GM21447 (cell line): ENCODE measurements around the gene FHL3.
A peak's percentile ranks its signal among the peaks of the same experiment; 100 is the strongest.

Experiments
- ATAC-seq: cut with Tn5 transposase; IDR thresholded peaks from one replicate; pipeline ENCODE4 v1.9.1; 2021; ENCODE audit not compliant: unreplicated experiment

Gene FHL3

DNA sequence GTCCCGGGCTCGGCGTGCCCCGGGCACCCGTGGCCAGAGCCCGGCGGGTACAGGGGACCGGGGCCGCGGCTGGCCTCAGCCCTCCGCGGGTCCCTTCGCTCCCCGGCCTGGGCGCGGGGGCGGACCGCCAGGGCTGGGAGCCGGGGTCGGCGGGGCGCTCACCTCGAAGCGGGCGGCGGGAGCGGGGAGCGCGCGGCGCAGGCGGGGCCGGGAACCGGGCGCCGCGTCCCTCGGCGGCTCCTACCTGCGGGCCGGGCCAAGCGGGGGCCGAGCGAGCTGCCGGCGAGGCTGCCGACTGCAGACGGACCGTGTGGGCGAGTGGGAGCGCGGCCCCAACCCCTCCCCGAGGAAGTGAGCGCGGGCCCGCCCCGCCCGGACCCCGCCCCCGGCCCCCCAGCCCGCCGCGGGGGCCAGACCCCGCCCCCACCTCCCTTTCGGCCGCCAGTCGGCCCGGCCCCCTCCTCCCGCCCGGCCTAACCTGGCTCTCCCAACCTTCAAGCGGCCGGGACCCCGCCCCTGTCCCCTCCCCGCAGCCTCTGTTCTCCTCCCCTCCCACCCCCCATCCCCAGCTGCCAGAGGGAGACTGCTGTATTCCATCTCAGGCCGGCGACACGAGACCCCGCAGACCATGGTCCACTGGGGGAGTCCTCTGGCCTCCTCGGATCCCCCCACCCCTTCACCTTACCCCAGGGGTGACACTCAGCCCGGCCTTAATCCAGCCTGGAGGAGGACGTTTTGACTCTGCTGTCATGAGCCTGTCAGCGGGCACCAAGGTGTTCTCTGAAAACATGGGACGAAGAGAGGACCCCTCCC lies at the start of gene FHL3:
Gene FHL3 (minus strand): TSS at position 320 of the 813 bp plus-strand sequence. CDS start 6,102 bp downstream, outside the sequence.
- ATAC-seq, result no peak

DNA sequence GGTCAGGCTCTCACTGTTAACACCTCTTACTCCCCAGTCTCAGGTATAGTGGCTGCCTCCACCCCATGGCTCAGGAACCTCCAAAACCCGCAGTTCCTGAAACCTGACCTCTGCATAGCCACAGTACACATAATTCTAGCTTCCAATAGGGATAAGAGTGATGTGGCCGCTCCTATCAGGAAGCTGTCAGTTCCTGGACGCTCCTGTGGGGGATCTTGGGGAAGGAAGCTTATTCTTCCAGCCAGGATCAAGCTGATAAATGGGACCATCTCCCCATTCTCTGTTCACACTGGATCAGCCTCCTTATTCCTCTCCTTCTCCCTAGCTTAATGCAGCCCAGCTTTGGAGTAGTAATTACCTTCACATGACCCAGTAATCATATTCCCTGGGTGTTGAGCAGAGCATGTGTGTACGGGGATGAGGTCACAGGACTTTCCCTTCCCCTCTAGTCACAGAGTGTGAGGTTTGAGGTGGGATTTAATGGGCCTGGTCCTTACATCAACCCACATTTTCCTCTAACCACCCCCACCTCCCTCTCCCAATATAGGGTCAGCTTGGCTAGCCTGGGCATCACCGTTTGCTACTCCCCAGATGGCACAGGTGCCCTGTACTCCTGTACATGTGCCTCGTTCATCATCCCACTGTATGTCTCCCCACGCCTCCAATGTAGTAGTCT lies 48.2 kb upstream of the FHL3 start:
- no peak for ATAC-seq

DNA sequence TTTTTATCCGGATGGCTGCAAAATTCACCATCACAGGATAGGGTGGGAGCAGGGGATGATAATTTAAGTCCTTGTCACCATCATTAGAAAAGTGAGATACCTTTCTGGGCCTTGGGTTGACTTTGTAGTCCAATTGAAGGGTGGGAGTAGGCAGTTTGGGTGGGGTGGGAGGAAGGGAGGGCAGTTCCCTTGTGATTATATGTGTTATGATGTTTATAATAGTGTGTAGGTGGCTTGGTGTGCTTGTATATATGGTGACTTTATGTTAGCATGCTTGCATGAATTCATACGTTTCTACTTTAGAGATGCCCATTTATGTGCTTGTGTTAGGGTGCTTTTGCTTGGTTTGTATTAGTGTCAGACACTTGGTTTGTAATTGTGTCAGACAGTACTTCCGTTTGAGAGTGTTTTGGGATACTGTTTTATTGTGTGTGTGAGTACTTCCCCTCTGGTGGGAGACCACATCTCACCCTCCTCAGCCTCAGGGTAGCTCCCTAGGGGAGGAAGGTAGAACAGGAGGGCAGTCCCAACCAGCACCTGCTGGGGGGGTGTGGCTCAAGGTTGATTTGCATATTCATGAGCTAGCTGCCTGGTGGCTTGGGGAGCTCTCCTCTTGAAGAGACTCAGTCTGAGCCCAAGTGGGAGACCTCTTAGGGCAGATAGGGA lies 47.6 kb upstream of the FHL3 start:
- ATAC-seq, result peak; percentile 56

DNA sequence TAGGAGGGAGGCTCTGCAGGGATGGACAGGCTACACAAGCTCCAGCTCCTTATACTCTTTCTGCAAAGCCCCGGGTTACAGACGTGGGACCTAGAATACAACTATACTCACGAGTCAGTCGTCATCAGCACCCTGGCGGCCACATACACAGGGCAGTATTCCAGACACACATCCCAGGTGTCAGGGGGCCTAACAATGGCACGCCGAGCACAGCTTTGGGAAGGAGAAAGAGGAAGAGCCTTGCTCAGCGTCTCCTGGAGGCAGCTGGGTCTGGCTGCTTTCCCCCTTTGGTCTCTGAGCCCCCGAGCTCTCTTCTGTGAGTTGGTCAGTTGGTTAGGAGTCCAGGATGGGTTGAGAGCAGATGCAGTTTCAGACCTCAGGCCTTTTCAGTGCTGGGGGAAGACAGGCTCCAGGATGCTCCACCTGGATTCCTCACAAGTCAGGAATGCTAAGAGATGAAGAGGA lies 45.8 kb upstream of the FHL3 start:
- ATAC-seq, result no peak

DNA sequence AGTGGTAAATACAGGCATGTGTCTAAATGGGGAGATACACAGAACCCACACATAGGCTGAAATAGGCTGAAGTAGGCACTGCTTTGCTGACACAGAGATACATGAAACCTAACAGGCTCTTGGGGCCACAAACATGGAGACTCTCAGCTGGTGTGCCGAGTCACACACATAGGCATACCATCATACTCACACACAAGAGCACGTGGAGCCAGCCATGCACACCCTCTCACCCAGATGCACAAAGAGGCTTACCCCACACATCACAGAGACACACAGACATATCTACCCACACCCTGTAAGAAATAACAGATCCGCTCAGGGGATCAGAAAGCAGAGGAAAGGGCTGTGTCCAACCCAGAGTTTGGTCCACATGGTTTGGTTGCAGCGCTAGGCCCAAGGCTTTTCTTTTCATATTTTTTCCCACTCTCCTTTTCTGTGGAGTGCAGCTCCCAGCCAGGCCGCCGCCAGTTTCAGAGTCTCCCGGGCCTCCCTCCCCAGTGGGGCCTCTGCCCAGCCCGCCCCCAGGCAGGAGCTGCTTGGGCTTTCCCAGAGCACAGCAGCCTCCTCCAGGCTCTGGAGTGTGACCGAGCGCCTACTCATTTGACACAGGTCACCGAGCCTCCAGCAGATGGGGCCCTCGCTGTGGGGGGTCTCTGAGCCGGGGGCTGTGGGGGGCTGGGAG lies 45.2 kb upstream of the FHL3 start:
- no peak for ATAC-seq

DNA sequence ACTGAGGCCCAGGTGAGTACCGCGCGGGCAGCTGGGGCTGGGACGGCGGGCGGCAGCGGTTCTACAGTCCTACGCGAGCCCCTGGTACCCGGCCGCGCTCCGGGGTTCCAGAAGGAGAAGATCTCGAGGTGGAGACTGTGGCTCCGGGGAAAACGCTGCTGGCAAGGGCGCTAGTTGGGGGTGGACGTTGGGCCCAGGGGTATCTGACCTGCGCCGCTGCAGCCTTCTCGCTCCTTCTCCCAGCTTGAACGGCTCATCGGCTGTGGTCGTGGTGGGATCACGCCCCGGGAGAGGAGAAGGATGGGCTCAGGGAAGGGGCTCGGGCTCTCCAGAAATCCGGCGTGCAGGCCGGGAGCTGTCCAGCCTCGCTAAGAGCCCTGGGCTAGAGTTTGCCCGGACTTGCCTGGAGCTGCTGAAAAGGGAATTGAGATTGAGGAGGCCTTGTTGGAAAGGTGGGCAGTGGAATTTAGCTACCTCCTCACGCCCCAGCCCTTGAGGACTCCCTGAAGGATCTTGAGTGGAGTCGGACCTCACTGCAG lies 42.4 kb upstream of the FHL3 start:
- ATAC-seq, result no peak

GRCh38 chr1:38046884-38047602 lies 41.7 kb upstream of the FHL3 start:
- ATAC-seq, result peak; percentile 54

GRCh38 chr1:38046333-38046883 lies 41.1 kb upstream of the FHL3 start, which contains the start of gene POU3F1:
Gene POU3F1 (minus strand): TSS chr1:38046793. CDS start chr1:38046743, 50 bp downstream.
- ATAC-seq, result no peak

- peak; percentile 6 for ATAC-seq
Observed at GRCh38 chr1:38045401-38046332, 40.4 kb upstream of the FHL3 start.

- no peak for ATAC-seq
Observed at GRCh38 chr1:38044221-38045215, 39.2 kb upstream of the FHL3 start.

- ATAC-seq, result no peak
Observed at GRCh38 chr1:38043036-38043747, 37.9 kb upstream of the FHL3 start.

- no peak for ATAC-seq
Observed at GRCh38 chr1:38041936-38042834, 36.9 kb upstream of the FHL3 start.

DNA sequence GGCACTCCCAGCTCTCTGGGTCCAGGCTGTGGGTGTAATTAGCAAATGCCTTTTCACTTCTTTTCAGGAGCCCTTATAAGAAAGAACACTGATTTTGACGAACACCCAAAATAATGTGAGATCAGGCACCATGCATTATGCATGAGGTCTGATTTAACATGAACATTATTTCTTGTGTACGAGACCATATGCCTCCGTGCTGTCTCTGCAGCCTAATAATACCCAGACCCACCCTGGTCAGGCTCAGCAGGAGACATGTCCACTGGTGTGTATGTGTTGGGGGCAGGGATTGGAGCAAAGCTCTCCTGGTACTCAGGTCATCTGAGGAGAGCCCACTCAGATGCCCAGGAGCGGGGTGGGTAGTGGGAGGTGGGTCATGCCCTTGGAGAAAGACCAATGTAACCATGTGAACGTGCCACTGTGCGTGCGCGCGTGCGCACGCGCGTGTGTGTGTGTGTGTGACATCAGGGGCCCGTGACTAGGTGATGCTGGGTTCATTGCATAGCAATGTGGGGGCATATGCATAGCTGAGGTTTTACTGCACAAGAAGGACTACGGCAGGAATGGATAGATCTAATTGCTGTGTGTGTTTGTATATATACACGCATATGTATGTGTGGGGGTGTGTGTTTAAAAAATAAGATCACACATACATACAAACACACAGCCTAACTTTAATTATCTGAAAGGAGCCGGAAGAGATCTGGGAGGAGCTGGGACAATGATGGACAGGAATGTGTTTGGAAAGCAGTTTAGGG lies 34.2 kb upstream of the FHL3 start:
- no peak for ATAC-seq

- ATAC-seq, result no peak
Observed at GRCh38 chr1:38038861-38039260, 33.5 kb upstream of the FHL3 start.
